ENCODE measurements around the gene CFAP46.
"Not testable (repeated sequence)": the region's sequence is repeated elsewhere in the genome, so short reads cannot be mapped to it uniquely, and the experiment has no call there.

Gene CFAP46

DNA sequence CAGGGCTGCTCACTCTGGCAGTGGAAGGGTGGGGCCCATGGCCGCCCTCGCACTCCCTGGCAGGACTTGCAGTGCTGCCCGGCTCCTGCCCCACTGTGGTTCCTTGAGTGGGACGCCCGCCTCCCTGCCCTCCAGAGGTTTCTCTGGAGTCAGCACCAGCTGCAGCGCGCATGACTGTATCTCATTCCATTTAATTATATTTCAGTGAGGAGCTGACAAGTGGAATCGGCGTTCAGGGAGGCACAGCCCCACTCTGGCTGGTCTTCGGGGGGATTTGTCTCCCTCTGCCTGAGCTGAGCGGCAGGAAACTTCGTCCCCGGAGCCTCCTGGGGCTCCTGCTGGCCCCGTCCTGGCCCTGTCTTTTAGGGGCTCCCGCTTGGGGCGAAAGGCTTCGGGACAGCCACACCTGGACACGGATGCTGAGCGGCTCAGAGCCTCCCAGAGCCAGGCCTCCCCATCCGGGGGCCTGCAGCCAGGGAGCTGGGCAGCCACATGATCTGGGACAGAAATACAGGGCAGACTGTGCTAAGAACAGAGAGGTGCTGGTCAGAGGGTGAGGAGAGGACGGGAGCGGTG, 81.2 kb downstream of the CFAP46 start:
- no peak for DNase-seq (ENCODE audit: low spot score)

DNA sequence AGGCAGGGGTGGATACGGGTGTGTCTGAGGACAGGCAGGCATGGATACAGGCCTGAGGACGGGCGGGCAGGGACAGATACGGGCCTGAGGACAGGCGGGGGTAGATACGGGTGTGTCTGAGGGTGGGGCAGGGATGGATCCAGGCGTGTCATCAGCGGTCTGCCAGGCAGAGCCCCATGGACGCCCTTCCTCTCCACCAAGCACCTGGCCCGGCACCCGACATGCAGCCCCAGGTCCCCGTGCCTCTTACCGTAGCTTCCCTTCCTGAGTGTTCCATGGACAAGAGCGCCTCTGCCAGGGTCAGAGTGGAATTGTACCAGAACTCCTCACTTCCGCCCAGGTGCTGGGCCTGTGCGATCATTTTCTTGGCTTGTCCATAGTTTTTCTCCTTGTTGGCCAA, 81.8 kb downstream of the CFAP46 start:
- DNase-seq (ENCODE audit: low spot score), result no peak

DNA sequence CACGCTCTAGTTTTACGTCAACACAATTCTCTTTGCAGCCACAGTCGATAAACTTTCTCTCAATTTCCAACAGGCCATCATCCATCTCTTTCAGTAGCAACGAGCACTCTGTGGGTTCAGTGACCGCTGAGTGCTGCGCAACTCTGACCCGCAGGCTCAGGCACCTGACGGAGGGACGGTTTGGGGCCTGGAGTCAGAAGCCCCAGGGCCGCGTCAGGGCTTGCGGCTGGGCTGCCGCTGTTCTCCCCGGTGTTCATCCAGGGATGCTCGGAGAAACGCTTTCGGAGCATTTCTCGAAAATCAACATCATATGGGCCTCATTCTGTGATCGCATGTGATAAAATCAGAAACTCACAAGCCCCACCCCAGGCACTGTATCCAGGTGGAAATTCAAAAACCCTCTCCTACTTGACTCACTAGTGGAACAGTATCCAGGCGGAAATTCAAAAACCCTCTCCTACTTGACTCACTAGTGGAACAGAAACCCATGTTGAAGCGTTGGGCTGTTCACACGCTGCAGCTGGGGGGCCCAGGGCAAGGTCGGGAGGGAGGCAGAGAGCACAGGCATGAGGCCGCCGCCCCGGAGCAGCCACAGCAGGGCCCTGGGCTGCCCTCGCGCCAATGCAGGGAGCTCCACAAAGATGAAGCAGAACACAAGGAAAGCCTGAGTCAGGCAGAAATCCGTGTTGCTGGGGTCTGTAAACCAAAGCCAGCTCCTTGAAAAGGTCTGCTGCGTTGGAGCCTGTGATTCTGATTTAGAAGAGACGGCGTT, 83.1 kb downstream of the CFAP46 start:
- no peak for DNase-seq (ENCODE audit: low spot score)

DNA sequence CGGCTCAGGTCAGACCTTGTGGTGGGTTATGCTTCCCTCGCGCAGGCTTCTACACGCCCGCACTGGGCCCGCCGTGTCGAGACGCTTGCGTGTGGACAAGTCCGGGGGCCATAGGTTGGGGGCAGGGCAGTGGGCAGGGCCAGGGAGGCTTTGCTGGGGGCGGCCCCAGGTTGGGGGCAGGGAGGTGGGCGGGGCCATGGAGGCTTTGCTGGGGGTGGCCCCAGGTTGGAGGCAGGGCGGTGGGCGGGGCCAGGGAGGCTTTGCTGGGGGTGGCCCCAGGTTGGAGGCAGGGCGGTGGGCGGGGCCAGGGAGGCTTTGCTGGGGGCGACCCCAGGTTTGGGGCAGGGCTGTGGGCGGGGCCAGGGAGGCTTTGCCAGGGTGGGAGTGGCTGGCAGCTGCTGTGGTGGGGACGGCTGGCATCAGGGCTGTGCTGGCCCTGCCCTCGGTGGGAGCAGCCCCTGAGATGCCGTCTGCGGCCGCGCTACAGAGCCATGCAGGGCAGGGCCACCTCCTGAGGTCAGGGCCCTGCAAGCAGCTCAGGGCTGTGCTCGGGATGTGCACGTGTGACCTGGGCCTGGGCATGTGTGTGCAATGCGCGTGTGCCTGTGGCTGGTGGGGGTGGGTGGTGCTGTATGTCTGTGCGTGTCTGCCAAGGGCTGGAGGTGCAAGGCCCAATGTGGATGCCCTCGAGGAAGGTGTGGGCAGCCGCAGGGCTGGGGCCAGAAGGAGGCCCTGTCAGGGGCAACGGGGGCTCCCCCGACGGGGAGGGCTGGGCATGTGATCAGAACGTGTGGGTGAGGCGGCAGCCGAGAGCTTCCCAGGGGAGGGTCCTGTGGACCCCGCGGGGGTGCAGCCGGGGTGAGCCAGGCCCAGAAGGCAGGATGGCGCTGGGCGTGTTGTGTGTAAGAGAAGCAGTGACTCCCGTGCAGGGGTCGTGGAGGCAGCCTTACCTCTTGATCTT, 84.0 kb downstream of the CFAP46 start:
- no peak for DNase-seq (ENCODE audit: low spot score)

DNA sequence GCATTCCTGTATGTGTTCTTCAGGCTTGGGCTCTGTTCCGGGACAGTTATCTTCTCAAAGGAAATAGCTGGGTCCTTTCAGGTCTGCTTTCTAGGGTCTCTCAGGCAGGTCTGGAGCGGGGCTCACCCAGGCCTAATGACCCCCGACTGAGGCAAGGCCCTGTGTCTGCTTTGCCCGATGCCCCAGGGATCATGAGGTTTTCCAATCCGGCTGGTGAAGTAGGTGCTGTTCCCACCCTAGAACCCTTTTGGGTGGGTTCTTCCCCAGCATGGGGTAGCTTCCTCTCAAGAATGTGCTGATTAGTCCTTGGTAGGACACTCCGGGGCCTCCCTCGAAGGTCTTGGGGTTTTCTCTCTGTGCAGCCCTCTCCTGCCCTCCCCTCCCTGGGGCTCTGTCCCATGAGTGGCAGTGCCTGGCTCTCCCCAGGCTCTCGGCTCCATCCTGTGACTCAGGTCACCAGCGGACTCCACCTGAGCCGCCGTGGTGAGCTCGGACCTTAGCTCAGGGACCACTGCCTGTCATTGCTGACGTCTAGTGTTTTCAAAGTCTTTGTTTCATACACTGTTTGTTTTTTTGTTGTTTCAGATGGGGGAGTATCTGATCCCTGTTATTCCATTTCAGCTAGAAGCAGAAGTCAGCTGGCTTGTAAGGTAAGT, 85.4 kb downstream of the CFAP46 start:
- no peak for DNase-seq (ENCODE audit: low spot score)

DNA sequence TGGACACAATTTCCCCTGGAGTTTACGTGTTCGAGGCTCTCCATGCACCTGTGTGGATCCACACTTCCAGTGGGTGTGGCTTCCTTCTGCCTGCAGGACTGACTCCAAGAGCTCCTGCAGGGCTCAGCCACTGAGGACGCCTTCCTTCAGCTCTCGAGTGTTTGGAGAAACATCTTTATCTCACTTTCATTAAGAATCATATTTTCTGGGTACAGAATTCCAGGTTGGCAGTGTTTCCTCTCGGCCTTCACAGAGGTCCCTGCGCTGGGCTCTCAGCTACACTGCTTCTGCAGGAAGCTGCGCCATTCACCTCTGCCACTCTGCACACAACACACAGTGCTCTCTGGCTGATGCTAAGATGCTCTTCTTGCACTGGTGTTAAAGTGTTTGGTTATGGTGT, 86.5 kb downstream of the CFAP46 start:
- DNase-seq (ENCODE audit: low spot score), result no peak

DNA sequence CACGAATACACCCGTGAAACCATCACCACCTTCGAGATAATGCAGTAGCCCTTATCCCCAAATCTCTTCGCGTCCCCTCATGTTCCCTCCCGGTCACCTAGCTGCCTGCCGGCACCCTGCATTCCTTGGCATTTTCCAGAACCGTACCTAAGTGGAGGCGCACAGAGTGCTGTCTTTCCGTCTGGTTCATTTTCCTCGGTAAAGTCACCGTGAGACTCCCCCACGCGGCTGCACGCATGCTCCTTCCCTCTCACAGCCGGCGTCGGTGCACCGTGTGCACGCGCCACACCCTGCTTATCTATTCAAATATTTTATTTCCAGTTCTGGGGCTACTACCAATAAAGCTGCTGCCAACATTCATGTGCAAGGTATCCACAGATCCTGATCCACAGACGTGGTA, 90.9 kb downstream of the CFAP46 start:
- no peak for DNase-seq (ENCODE audit: low spot score)

DNA sequence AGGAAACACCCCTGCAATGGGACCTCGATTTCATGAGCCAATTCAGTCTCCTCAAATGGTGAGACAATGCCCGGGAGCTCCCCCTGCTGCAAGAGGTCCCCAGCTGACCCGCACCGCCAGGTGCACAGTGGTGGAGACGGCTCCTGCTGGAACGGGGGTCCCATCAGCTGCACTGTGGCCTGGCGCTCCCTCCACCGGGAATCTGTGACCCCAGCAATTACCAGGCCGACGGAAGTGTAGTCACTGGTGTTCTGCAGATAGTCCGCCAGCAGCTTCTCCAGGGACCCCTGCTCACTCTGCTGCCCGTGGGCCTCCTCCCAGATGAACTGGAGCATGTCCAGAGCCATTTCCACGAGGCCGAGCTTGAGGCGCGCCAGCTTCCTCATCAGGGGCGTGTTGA, 91.5 kb downstream of the CFAP46 start:
- DNase-seq (ENCODE audit: low spot score), result no peak

DNA sequence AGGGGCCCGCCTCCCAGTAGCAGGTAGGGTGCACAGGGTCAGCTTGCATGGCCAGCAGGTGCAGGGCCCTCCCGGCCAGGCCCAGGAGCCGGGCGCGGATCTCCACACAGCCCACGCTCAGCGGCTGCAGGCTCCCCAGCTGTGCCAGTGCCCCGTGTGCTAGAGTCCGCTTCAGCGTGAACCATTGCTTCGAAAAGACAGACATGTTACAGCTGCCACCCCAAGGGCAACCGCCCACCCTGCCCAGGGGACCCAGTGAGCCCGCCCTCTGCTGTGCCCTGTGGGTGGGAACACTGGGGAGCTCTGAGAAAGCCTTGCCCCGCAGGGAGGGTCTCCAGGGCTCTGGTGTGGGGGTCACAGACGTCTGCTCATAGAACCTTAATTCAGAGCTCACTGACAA, 92.1 kb downstream of the CFAP46 start:
- no peak for DNase-seq (ENCODE audit: low spot score)

DNA sequence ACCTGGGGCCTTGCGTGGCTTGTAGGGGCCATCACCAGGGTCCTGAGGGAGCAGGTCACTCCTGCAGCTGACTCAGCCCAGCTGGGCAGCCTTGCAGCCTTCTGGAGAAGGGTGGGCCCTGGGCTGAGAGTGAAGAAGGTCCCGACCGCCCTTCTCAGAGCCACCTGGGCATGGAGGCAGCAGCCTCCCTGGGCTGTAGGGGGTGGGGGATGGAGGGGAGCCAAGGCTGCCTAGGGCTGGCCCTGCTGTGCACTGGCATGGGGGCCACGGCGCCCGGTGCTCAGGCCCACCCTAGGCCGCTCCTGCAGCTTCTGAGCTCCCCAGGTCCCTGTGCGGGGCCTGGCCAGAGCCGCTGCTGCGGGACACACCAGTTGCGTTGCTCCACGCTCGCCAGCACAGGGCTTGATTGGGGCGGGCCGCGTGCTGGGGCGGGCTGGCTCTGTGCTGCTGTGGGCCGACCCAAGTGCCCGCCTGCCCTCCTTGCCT, 92.8 kb downstream of the CFAP46 start:
- no peak for DNase-seq (ENCODE audit: low spot score)

DNA sequence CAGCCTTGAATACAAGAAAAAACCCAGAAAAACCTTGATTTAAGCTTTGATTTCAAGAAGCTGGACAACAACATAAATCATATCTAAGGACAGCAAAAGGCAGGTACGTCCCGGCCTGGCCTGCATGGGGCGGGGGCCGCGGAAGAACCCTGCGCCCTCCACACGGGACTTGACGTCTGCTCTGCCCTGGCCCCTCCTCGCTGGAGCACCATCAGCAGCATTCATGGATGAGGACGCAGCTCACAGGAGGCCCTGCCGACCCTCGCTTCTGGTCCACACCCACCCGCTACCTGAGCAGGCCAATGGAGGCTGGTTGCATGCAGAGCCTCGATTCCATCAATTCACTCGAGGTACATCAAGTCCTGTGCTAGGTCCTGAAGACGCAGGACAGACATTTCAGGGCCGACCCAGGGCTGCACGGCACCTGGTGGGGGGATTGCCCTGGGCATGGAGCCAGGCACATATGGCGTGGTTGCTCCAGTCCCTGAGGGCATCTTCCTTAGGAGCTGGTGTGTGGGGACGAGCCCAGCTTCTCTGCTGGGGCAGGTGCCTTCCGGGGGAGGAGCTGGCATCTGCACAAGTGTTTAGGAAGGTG, 93.3 kb downstream of the CFAP46 start:
- DNase-seq (ENCODE audit: low spot score), result no peak

DNA sequence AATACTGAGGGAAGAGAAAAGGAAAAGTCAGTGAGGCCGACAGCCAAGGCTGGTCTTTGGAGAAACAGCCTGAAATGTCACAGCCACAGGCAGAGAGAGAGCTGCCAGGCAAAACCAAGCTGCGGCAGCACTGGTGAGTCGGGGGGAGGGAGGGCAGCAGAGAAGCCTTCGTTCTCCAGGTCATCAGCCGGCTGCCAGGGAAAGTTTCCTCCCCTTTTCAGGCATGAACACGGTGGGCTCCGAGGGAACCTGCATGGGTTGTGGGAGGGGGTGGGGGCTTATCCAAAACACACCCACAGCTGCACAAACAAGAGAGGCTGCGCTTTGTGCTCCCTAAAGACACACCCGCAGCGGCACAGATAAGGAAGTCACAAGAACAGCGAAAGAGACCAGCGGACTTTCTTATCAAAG, 94.1 kb downstream of the CFAP46 start:
- DNase-seq (ENCODE audit: low spot score), result no peak

DNA sequence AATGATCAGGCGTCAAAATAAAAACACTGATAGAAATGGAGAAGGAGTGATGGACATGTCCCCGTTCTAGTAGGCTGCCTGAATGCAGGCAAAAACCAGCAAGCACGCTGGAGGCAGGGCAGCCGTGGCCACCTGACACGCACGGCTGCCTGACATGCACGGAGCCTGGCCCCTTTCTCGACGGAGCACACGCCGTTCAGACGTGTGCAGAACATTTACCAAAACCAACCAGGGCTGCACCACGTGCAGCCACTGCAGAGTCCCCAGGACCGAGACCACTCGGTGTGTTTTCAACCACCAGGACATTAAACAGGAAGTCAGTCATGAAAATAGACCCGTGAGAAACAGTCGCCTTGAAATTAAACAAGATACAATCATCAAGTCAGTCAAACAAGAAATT, 94.5 kb downstream of the CFAP46 start:
- DNase-seq (ENCODE audit: low spot score), result no peak

DNA sequence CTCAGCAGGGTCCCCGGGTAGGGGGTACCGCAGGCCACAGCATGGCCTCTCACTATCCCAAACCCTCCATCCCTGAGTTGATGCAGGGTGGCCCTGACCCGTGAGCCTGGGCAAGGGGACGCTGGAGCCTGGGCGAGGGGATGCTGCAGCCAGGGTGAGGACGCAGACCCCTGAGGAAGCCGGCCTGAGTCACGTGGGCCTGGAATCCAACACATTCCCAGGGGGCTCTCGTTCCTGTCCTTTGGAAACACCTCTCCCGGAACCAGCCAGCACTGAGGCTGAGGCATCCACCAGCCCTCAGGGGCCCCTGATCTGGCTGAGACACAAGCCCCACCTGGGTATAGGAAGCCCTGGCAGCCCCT, 95.0 kb downstream of the CFAP46 start:
- DNase-seq (ENCODE audit: low spot score), result no peak

DNA sequence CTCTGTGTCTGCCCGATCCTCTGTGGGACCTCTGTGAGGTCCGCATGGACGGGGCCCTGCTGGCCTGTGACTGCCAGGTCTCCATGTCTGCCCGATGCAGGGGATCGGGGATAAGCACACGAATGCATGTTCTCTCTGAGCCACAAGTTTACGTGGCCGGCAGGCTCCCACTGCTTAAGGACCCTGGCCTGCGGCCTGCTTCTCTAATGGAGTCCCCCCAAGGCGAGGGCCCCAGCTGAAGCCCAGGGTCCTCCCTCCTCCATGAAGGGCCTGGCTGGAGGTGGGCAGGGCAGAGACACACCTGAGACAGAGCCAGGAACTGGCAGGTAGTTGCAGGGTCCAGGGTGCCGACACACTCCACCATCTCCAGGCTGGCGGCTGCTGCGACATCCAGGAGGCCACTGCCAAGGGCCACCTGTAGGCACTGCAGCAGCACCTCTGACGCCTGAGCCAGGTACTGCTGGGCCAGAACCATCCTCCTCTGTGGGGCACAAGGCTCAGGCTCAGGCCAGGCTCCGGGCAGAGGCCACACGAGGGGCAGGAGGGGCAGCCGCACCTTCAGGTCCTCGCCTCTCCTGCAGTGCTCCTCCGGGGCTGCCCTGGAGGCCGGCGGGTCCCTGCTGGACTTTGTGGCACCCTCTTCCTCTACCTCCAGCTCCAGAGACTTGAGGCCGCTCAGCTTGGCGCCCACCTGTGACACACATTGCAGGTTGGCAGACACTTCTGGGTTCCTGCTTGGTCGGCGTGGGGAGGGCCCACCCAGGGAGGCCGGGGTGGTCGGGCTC, 95.5 kb downstream of the CFAP46 start:
- DNase-seq (ENCODE audit: low spot score), result no peak

DNA sequence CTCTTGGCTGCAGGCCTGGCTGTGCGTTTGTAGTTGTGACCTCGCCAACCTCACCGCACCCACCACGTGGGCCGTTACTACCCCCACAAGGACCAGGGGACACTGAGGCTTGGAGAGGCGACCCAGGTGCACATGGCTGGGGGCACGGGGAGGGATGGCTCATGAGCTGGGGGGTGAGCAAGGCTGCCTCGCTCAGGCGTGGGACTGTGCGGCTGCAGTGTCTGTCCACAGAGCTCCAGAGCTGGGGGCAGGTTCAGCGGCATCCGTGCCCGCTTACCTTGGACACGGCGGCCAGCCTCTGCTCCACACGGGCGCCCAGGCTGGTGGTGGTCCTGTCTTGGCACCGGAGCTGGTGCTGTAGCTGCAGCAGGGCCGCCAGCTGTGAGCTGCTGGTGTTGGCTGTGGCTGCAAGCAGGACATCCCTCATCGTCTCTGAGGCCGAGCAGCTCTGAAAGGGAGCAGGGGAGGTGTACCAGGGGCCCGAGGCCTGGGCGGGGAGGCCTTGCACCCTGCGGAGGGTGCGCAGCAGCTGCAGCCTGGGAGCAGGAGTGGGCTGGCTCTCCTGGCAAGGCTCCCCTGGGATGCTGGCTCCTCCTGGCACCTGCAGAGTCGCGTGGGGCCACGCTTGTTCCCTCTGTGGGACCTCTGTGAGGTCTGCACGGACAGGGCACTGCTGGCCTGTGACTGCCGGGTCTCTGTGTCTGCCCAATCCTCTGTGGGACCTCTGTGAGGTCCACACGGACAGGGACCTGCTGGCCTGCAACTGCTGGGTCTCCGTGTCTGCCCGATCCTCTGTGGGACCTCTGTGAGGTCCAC, 96.4 kb downstream of the CFAP46 start:
- no peak for DNase-seq (ENCODE audit: low spot score)

DNA sequence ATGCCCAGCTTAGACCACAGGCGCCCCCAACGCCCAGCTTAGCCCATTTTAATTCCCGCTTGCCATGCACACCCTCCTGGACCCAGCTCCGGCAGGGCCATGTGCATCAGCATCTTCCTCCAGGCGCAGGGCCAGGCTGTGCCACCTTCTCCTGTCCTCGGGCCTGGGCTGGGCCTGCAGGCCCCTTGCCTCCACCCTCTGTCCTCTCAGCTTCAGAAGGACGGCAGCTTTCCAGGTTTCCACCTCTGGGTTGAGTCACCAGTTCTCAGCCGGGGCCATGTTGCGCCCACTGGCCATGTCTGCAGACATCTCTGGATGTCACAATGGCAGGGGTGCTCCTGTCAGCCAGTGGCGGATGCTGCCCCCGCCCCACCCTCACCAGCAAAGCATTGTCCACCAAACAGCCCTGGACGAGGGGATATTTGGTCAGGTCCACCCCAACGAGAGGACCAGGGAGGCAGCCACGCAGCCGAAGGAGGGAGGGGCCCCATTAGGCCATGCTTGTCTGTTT, 97.3 kb downstream of the CFAP46 start:
- DNase-seq (ENCODE audit: low spot score), result no peak

DNA sequence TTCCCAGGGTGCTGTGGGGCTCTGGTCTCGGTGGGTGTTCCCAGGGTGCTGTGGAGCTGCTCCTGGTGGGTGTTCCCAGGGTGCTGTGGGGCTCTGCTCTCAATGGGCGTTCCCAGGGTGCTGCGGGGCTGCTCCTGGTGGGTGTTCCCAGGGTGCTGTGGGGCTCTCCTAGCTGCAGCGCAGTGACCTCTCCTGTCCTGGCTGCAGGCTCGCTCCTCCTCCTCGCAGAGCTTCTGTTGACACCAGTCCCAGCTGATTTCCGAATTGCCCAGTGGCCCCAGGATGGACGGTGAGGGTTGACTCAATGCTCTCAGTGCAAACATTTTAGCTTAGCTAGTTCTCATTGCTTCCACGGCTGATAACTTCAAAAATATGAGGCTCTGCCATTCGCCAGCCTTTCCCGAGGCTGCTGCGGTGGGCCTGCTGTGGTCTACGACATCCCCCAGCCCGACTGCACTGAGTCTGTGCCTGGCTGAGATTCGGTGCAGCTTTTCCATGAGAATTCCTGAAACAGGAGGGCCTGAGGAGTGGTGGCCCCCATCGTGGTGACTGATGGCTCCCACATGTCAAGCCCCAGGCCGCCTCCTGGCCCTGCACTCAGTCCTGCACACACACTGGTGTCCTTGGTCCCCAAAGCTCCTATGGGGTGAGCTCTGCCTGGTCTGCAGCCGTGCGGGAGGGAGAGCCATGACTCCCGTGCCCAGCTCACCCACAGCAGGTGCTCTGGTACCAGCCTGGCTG, 98.1 kb downstream of the CFAP46 start:
- DNase-seq (ENCODE audit: low spot score), result no peak

DNA sequence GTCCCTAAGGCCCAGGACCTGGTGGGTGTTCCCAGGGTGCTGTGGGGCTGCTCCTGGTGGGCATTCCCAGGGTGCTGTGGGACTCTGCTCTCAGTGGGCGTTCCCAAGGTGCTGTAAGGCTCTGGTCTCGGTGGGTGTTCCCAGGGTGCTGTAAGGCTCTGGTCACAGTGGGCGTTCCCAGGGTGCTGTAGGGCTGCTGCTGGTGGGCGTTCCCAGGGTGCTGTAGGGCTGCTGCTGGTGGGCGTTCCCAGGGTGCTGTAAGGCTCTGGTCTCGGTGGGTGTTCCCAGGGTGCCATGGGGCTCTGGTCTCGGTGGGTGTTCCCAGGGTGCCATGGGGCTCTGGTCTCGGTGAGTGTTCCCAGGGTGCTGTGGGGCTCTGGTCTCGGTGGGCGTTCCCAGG, 99.1 kb downstream of the CFAP46 start:
- not testable (repeated sequence) for DNase-seq (ENCODE audit: low spot score)

All from RKO (cell line).